H1 (cell line): ENCODE data around the gene ZNF3. TPM values are rescaled to one million over a fixed set of nuclear protein-coding genes. Genes with fewer than 3 reads are reported as not detected.

Source experiments
- ASH2L ChIP-seq: fragments of 200-600, 300-600 bp; sonication (generic); IDR thresholded peaks from one replicate; pipeline ENCODE4 v1.7.1; 2017; ENCODE audit warnings: low read length
- ATF2 ChIP-seq: IDR thresholded peaks from 2 replicates; pipeline ENCODE4 v1.6.1; 2012; ENCODE audit warnings: low read length, inconsistent platforms
- ATF3 ChIP-seq: IDR thresholded peaks from 2 replicates; pipeline ENCODE4 v1.6.1; 2011; ENCODE audit warnings: low read depth, mild to moderate bottlenecking, low read length; ENCODE audit not compliant: insufficient read depth
- CBX8 ChIP-seq: fragments of 300-800, 300-1000 bp; sonication (generic); IDR thresholded peaks from 2 replicates; pipeline ENCODE4 v1.7.1; 2016; ENCODE audit warnings: low read depth, low read length, borderline replicate concordance
- CEBPB ChIP-seq: IDR thresholded peaks from 2 replicates; pipeline ENCODE4 v1.6.1; 2012; ENCODE audit warnings: low read depth, low read length
- CHD1 ChIP-seq: IDR thresholded peaks from 2 replicates; pipeline ENCODE4 v1.6.1; 2012; ENCODE audit warnings: low read depth, low read length, improper control_type of control experiment
- E2F6 ChIP-seq: IDR thresholded peaks from 2 replicates; pipeline ENCODE4 v1.6.1; 2012; ENCODE audit warnings: inconsistent platforms
- FOSL1 ChIP-seq: IDR thresholded peaks from 2 replicates; pipeline ENCODE4 v1.6.1; 2011; ENCODE audit warnings: mild to moderate bottlenecking, low read depth, low read length, moderate library complexity; ENCODE audit not compliant: insufficient read depth
- HDAC6 ChIP-seq: IDR thresholded peaks from one replicate; pipeline ENCODE4 v1.7.1; 2012; ENCODE audit warnings: low read depth, mild to moderate bottlenecking, inconsistent platforms, low read length, moderate library complexity
- JUN ChIP-seq: IDR thresholded peaks from 2 replicates; pipeline ENCODE4 v1.6.1; 2011; ENCODE audit warnings: low read depth, mild to moderate bottlenecking, improper control_type of control experiment, low read length
- JUND ChIP-seq: IDR thresholded peaks from 2 replicates; pipeline ENCODE4 v1.6.1; 2011; ENCODE audit warnings: mild to moderate bottlenecking, improper control_type of control experiment, low read length
- KDM1A ChIP-seq: fragments of 200-600, 300-600 bp; sonication (generic); IDR thresholded peaks from 2 replicates; pipeline ENCODE4 v1.7.1; 2016; ENCODE audit warnings: mild to moderate bottlenecking, low read length, borderline replicate concordance
- MAFK ChIP-seq: IDR thresholded peaks from 2 replicates; pipeline ENCODE4 v1.6.1; 2012; ENCODE audit warnings: low read depth, mild to moderate bottlenecking, improper control_type of control experiment, low read length
- NRF1 ChIP-seq: IDR thresholded peaks from 2 replicates; pipeline ENCODE4 v1.6.1; 2011; ENCODE audit warnings: mild to moderate bottlenecking, low read depth, low read length, improper control_type of control experiment
- PHF8 ChIP-seq: fragments of 200-600 bp; sonication (generic); conservative IDR thresholded peaks from 2 replicates; pipeline ENCODE4 v1.7.1; 2012; ENCODE audit warnings: low read depth, mild to moderate bottlenecking, inconsistent platforms, low read length, moderate library complexity
- RAD21 ChIP-seq, 2 experiments: IDR thresholded peaks in 1 of 2; conservative IDR thresholded peaks in 1 of 2; 2 replicates each; pipeline ENCODE4 v1.6.1; 2011; ENCODE audit warnings: low read depth in 2 of 2, low read length in 2 of 2, improper control_type of control experiment in 1 of 2, inconsistent platforms in 1 of 2, mild to moderate bottlenecking in 1 of 2, moderate library complexity in 1 of 2
- SP2 ChIP-seq: IDR thresholded peaks from 2 replicates; pipeline ENCODE4 v1.6.1; 2012; ENCODE audit warnings: mild to moderate bottlenecking, low read length, inconsistent platforms
- TBP ChIP-seq: IDR thresholded peaks from 2 replicates; pipeline ENCODE4 v1.6.1; 2011; ENCODE audit warnings: low read depth, low read length, improper control_type of control experiment
- TEAD4 ChIP-seq: IDR thresholded peaks from 2 replicates; pipeline ENCODE4 v1.6.1; 2012; ENCODE audit warnings: low read depth, low read length, inconsistent platforms, mixed read lengths
- ZNF274 ChIP-seq: IDR thresholded peaks from 2 replicates; pipeline ENCODE4 v1.7.0; 2012; ENCODE audit warnings: low read length, borderline replicate concordance; ENCODE audit errors: extremely low read depth
- polyA plus RNA-seq, 7 experiments: library from polyadenylated mRNA; depleted of rRNA in 3 of 7; stranded (reverse) in 5 of 7; unstranded in 2 of 7; fragments of >200 nt in 5 of 7; fragments of 200-250 nt in 2 of 7; gene quantifications; 1 replicate in 5 of 7; 2 replicates in 1 of 7; 4 replicates in 1 of 7; pipeline versions ENCODE4 v1.2.1 to v1.2.3, GENCODE V29; 2011 to 2013; ENCODE audit warnings: missing spikeins in 2 of 7, mixed read lengths in 2 of 7
- total RNA-seq: library from RNA; stranded (reverse); fragmentation: NEBNext Ultra II Directional; extraction: Animal tissue kit (Norgen Biotek cat#: 25700); gene quantifications from 2 replicates; pipeline ENCODE4 v1.2.1, GENCODE V29; 2021

Gene ZNF3
- total and polyA plus RNA-seq, 2 of the 8 experiments (the other 6 are each of a cell fraction or from before 2014, with no cell fraction given): 26.9 to 49.1 TPM

GRCh38 chr7:100088621-100089457 lies 7.3 kb upstream of the ZNF3 start, which contains the start of gene COPS6 (continued):
- no peak for TF ChIP-seq ZNF274
- TF ChIP-seq TEAD4: no peak
- TF ChIP-seq ATF2: no peak
- TF ChIP-seq KDM1A: no peak
- TF ChIP-seq CEBPB: no peak
- TF ChIP-seq PHF8: peak; percentile 79
- TF ChIP-seq CHD1: no peak
- no peak for TF ChIP-seq JUN
- TF ChIP-seq MAFK: no peak
- peak; percentile 98 for TF ChIP-seq ASH2L
- no peak for TF ChIP-seq RAD21 (IDR thresholded peaks at IDR 0.05 in 1 of 2, conservative IDR thresholded peaks at IDR 0.05 in 1 of 2; ENCODE audit: low read depth in 2 of 2, low read length in 2 of 2)
- no peak for TF ChIP-seq ATF3
- no peak for TF ChIP-seq FOSL1
- peak; percentile 87 for TF ChIP-seq E2F6
- no peak for TF ChIP-seq SP2
- TF ChIP-seq HDAC6: no peak
- no peak for TF ChIP-seq JUND
- TF ChIP-seq CBX8: no peak
- TF ChIP-seq TBP: peak; percentile 57; the same call in 1 of the 2 replicates
- TF ChIP-seq NRF1: no peak
- TF ChIP-seq, all 59 proteins: peak for 16
